ENCODE measurements around the gene BMP8B. TPM values are rescaled to one million over a fixed set of nuclear protein-coding genes. Genes with fewer than 3 reads are reported as not detected.

Gene BMP8B
- total RNA-seq, 1 donor from 2014 or later: 0.60 TPM

DNA sequence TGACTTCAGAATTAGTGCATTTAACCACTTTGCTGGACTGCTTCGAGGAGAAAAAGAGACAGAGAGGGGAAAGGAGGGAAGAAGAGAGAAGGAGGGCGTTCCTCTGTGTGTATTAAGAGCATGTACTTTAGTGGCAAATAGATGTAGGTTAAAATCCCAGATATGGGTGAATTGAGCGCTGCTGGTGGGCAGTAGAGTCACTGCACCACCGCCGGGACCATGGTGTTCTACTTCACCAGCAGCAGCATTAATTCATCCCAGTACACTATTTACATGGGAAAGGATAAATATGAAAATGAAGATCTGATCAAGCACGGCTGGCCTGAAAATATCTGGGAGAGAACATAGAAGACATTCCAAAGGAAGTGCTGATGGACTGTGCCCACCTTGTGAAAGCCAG is 70.9 kb downstream of the BMP8B start:
- no peak for ATAC-seq

DNA sequence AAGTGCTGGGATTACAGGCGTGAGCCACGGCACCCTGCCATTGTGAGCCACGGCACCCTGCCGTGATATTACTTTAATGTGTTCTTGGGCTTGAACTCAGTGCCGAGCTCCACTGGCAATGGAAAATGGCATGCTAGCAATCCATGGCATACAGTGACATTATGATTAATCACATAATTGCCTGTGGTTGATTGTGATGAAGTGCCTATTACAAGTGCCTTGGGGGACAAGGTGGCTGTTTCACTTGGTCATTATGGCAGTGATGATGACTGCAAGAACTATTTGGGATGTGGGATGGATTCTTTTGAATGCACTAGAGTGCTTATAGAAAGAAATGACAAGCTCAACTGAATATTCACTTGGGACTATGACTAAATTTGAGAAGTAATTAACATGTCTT is 75.1 kb downstream of the BMP8B start:
- no peak for ATAC-seq

GRCh38 chr1:39711966-39712340 is 76.7 kb downstream of the BMP8B start:
- no peak for ATAC-seq

DNA sequence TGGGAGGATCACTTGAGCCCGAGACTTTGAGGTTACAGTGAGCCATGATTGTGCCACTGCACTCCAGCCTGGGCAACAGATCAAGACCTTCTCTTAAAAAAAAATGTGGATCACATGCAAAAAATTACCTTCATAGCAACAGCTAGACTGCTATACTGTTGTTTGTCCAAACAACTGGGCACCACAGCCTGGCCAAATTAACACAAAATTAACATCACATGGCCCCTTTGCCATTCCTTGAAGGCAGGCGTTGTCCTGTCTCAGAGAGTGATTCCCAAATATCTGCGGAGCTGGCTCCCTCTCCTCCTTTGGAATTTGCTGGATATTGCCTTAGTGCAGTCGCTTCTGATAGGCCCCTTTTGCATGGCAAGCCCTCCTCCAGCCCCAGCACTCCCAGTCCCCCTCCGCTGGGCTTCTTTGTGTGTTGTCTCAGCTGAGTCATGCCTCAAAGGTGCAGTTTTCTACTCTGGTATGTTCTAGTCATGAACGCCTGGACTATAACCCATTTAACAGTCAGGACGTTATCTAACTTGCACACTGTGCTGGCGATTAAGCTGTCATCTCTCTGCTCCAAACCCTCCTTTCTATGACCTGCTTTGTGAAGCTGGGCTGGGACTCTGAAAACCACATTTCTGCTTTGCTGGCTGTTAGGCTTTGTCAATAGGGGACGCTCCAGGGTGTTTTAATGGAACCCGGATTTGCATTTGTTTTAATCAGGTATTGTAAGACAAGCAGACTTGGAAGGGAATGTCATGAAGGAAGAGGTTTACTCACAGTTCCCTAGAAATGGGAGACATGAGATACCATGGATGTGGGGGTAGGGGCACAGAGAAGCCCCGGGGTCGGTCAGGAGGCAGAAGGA is 77.3 kb downstream of the BMP8B start:
- ATAC-seq: no peak

DNA sequence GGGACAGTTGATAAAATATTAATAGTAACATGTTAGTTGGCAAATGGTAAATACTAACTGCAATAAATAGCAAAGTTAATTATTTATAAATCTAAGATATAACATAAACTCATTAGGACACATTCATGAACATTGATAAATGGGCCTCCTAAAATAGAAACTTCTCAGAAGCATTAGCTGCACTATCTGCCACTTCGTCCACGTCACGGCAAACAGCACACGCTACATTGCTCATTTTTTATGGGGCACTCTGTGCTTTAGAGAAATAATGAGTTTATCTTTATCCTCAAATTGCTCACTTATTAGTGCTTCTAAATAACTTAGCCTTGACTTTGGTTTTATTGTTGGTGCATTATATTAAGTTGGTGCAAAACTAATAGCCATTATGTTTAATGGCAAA is 81.2 kb downstream of the BMP8B start:
- ATAC-seq: no peak

Other genes with a start within 250 kb of the BMP8B start
- gene PABPC4, start 212.1 kb downstream of the BMP8B start, total RNA-seq: 134 TPM
- gene HEYL, start 149.2 kb downstream of the BMP8B start, total RNA-seq: 0.44 TPM
- not detected for gene NT5C1A, start 116.8 kb downstream of the BMP8B start, total RNA-seq
- not detected for gene HPCAL4, start 97.4 kb downstream of the BMP8B start, total RNA-seq
- 43.8 TPM for gene PPIE, start 50.0 kb downstream of the BMP8B start, total RNA-seq
- 0.20 TPM for gene OXCT2, start 17.5 kb downstream of the BMP8B start, total RNA-seq
- 18.4 TPM for gene TRIT1, start 94.6 kb upstream of the BMP8B start, total RNA-seq
- 16.9 TPM for gene MYCL, start 113.1 kb upstream of the BMP8B start, total RNA-seq
- gene MFSD2A, start 166.3 kb upstream of the BMP8B start, total RNA-seq: 25.2 TPM

Measured in esophagus mucosa (tissue), 1 donor.